SIG-M5 treated with dmso at 0.1 percent for 504 hours (cell line): ENCODE results near the gene SDCBP2.
"Not testable (repeated sequence)": the region's sequence is repeated elsewhere in the genome, so short reads cannot be mapped to it uniquely, and the experiment has no call there.

Experiments
- DNase-seq: peaks from one replicate; lab custom pipeline; 2025; ENCODE audit not compliant: unreplicated experiment; lab: John Stamatoyannopoulos, UW

The SDCBP2 gene

GRCh38 chr20:1360094-1360846 is 31.3 kb upstream of the SDCBP2 start:
- DNase-seq: no peak

DNA sequence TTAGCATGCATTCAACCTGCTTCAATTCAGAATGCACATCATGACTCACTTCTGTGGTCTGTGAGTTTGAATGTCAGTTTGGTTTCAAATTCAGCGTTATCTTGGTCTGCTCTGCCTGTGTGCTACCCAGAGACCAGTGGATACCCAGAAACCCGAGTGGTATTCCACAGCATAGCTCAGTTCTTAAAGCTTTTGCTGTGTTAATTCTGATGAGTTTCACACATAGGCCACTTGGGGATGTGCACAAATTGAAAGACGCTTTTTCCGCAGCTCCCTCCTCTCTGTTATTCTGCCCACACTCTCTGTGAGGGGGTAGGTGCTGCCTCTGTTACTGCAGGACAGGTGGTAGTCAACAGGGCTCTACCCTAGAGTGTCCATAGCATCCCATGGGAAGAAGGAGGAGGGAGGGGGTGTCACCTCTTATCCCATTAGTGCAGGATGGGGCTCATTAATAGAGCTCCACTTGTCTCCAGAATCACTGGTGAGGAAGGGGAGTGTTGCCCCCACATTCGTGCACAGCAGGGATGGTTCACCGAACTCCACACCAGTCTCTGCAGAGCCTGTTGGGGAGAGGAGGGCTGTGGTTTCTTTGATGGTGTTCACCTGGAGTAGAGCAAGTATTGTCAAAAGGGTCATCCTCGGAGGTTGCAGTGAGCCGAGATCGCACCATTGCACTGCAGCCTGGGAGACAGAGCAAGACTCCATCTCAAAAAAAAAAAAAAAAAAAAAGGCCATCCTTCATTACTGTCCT is 29.2 kb upstream of the SDCBP2 start:
- no peak for DNase-seq

DNA sequence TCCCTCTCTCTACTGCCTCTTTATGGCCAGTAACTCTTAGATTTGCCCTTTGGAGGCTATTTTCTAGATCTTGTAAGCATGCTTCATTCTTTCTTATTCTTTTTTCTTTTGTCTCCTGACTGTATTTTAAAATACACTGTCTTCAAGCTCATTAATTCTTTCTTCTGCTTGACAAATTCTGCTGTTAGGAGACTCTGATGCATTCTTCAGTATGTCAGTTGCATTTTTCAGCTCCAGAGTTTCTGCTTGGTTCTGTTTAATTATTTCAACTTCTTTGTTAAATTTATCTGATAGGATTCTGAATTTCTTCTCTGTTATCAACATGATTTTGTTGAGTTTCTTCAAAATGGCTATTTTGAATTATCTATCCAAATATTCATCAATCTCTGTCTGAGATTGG is 25.0 kb upstream of the SDCBP2 start:
- no peak for DNase-seq

DNA sequence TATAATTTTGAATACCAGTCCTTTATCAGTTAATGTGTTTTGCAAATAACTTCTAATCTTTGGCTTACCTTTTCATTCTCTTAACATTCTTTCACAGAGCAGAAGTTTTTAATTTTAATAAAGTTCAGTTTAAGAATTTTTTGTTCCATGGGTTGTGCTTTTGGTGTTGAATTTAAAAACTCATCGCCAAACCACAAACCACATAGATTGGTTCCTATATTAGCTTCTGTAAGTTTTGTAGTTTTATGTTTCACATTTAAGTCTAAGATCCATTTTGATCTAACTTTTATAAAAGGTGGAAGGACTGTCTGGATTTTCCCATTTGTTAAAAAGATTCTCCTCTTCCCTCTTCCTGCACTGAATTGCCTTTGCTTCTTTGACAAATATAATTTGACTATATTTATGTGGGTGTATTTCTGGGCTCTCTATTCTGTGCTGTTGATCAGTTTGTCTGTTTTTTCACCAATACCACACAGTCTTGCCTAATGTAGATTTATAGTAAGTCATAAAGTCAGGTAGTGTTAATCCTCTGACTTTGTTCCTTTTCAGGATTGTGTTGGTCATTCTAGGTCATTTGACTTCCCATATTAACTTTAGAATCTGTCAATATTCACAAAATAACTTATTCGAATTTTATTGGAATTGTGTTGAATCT is 17.5 kb upstream of the SDCBP2 start:
- no peak for DNase-seq

GRCh38 chr20:1345756-1346093 is 16.8 kb upstream of the SDCBP2 start:
- no peak for DNase-seq

GRCh38 chr20:1345030-1345755 is 16.3 kb upstream of the SDCBP2 start:
- no peak for DNase-seq

DNA sequence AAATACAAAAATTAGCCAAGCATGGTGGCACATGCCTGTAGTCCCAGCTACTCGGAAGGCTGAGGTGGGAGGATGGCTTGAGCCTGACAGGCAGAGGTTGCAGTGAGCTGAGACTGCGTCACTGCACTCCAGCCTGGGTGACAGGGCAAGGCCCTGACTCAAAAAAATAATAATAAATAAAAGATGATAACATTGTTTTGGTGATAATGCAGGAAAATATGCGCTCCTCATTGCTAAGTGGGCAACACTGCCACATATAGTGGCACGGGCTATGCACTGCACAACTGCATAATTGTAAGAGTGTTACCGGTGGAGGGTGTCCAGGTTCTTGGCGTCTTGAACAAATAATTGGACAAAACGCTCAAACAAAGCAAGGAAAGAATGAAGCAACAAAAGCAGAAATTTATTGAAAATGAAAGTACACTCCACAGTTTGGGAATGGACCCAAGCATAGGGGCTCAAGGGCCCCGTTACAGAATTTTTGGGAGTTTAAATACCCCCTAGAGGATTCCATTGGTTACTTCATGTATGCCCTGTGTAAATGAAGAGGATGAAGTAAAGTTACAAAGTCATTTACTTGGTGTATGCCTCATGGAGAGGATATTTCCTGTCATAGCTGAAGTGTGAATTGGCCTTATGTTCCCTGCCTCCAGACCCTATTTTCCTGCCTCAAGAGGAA is 14.6 kb upstream of the SDCBP2 start:
- DNase-seq: not testable (repeated sequence)

- DNase-seq: no peak
Observed at GRCh38 chr20:1341561-1342265, 12.8 kb upstream of the SDCBP2 start.

- DNase-seq: no peak
Observed at GRCh38 chr20:1338801-1339200, 9.9 kb upstream of the SDCBP2 start.

DNA sequence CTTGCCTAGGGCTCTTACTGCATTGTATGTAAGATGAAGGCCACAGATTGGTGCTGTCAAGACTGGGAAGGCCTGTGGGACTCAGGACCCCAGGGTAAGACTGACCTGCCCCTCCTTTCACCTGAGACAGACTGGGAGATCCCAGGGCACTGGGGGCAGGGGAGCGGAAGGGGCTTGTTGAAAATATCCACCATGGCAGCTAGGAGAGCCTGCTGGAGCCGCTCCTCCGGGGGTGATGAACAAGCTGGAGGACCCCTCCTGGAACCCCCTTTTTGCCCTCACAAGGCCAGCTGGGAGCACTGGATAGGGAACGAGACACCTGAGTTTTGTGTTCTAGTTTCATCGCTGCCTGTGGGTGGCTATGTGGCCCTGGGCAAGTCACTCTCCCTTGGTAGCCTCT is 9.2 kb upstream of the SDCBP2 start:
- DNase-seq: no peak

DNA sequence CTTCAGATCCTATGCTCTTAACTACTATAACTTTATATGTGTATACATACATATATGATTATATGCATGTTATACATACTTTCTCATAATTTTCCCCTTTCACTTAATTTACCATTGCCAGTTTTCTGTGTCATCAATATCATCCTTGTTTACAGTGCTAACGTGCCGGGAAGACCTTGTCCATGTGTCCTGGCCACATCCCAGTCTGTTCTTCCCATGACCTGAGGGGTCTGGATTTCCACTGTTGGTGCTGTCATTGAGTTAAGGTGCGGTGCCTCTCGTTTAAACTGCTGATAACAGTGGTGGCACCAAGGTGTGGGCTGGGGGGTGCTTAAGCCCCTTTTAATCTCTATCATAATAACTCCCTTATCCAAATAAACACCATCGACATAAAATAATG is 8.5 kb upstream of the SDCBP2 start:
- DNase-seq: no peak

GRCh38 chr20:1336699-1337367 is 7.9 kb upstream of the SDCBP2 start:
- DNase-seq: no peak

GRCh38 chr20:1335961-1336698 is 7.2 kb upstream of the SDCBP2 start:
- no peak for DNase-seq

GRCh38 chr20:1334761-1335160 is 5.8 kb upstream of the SDCBP2 start:
- peak; percentile 71 for DNase-seq

- DNase-seq: no peak
Observed at GRCh38 chr20:1334370-1334731, 5.4 kb upstream of the SDCBP2 start.

DNA sequence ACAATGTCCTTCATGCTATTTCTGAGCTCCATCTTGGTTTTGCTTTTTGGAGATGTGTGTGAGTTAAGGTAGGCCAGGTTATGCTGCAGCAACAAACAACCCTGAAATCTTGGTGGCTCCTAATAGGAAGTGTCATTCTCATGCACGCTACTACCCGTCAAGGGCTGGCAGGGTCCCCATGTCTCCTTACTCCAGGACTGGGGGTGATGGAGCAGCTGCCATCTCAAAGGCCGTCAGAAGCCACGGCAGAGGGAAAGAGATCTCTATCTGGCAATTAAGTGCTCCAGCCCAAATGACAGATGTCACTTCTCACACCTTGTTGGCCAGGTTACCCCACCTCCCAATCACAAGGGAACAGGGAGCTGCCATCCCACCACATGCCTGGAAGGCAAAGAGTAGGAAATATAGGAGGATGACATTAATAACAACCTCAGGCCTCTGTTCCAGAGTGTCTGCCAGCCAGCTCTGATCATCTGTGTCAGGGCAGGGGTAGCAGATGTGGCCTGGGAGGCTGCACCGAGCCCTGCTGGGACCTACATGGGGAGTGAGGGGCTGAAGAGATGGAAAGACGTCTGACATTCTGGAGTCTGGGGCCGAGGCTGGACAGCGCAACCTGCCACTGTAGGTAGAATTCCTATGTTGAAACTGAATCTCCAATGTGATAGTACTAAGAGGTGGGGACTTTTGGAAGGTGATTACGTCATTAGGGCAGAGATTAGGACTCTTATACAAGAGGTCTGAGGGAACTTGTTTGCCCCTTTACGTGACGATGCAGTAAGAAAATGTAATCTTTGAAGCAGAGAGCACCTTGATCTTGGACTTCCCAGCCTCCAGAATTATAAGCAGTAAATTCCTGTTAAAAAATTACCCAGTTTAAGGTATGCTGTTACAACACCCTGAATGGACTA is 4.8 kb upstream of the SDCBP2 start:
- no peak for DNase-seq

DNA sequence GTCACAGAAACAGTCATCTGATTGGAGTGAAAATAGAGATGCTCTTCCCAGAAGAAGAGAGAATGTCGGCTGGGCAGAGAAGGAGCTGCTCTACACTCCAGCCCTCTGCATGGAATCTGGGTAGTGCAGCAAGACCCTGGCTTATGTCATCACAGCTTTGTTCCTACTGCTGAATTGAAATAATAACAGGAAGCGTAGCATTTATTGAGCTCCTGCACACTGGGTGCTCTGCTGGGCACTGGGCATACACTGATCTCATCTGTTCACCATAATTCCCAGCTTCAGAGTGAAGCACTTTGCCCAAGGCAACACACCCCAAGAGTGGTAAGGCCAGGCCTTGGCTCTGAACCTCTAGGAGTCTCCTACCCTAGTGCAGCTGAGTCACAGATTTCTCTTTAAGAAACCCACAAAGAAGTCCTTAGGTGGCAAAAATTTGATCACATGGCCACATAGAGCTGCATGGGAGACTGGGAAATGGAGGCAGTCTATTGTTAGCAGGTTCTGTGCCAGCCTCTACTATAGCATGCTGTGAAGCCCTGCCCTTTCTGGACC is 3.9 kb upstream of the SDCBP2 start:
- DNase-seq: no peak
